Upper lobe of left lung (tissue), 4 donors: Measurements from ENCODE around the gene LGSN.

Experiments
- CTCF ChIP-seq, 6 experiments: fragments of 450-650 bp in 4 of 6; fragments of 200-600 bp in 2 of 6; sonication (generic) in 2 of 6; IDR thresholded peaks; one replicate each; pipeline ENCODE4 v1.5.1; 2016 to 2019; ENCODE audit warnings: antibody characterized with exemption in 6 of 6
- POLR2AphosphoS5 ChIP-seq, 2 donors: sonication (generic); formaldehyde crosslinking; IDR thresholded peaks; one replicate each; pipeline ENCODE4 v1.5.1; 2017; ENCODE audit warnings: antibody characterized with exemption in 2 of 2

GRCh38 chr6:63333440-63333839 is 13.7 kb upstream of the LGSN start:
- TF ChIP-seq CTCF (IDR thresholded peaks at IDR 0.05) (no peak), POLR2AphosphoS5 (IDR thresholded peaks at IDR 0.05) (no peak)
